DMS 273 (cell line): ENCODE data around the gene TBL1Y.
"Not testable (repeated sequence)": the region's sequence is repeated elsewhere in the genome, so short reads cannot be mapped to it uniquely, and the experiment has no call there.

Experiments
- DNase-seq: peaks from one replicate; lab custom pipeline; 2025; ENCODE audit not compliant: unreplicated experiment; lab: John Stamatoyannopoulos, UW

The TBL1Y gene

DNA sequence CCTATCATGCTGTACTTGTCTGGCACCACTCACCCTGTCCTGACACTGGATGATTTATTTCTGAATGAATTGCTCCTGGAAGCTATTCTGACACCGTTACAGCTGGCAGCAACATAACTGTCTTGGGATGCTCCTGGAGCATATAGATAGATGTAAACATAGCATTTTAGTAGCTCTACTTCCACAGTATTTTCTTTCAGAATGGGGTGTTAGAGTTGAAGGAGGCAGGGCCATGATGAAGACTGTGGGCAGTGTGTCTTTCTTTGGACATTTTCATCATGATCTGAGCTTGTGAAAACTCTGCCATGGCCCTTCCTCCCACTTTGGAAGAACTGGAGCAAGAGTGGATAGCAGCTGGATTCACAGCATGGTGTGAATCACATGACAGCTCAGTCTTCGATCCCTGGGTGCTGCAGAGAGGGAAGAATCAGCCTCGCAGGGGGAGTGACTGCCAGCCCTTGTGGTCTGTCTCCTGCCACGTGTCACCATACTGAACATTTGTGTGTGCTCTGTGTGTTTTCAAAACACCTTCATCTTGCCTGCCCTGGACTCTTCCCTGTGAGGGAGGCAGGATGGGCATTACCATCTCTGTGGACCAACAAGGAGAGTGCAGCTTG is 61.9 kb downstream of the TBL1Y start:
- no peak for DNase-seq

DNA sequence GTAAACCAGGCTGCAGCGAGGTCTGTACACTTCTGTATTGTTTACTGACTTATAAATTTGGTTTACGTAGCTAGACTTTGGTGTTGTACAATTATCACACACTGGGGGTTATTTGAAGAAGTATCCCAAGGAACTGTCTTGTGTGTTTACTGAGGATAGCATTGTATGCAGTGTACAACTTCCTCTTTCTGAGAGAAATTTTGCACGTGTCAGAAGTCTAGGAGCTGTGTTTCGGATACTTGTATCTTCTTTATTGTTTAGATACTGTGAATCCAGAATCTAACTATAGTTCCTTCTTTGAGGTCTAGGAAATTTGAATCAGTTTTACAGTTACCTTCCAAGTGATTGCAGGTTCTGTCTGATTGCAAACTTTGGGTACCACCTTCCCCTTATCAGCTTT is 64.5 kb downstream of the TBL1Y start:
- no peak for DNase-seq

DNA sequence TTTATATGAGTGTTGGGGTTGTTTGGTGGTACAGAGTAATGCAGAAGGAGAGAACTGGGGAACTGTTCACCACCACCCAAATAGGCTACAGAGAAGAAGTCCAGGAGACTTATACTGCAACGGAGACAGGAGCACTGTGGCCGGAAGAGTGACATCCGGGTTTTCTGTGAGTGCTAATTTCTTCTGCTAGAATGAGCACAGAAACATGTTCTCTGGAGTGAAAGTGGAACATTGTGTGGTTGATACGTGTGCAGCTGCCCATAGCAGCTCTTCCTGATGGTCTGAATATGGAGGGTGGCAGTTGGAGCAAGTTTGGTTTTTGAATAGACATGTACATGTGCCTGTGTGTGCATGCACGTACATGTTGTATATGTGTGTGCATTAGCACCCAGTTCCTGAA is 67.3 kb downstream of the TBL1Y start:
- no peak for DNase-seq

DNA sequence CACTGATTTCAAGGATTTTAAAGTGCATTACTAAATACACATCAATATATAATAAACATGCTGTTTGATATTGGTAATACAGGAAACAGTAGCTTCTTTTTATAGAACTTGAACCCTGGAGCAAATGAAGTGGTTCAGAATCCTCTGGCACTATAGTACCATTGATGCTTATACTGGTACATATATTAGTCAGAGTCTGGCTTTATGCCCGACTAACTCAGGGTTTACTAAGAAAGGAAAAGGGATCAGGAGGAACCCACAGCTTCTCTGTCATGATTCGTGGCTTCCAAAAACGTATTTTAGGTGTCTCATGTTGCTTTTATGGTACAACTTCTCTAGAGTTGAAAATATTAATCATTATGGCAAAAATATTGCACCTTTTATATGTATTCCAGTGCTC is 72.7 kb downstream of the TBL1Y start:
- DNase-seq = no peak

DNA sequence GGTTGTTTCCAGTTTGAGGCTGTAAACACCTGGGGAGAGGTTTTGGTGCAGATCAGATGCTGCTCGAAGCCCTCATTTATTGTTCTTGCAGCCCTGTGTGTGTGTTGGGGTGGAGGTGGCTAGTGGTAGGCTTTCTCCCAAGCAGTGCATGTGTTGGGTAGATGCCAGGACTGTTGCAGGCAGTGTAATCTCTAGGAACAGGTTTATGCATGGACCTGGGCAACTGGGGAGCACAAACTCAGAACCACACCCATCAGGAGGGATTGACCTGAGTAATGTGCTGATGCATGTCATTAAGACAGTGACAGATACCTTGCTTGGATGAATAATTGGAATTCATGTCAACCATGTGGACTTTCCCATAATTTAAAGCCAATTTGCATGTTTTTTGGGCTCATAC is 77.3 kb downstream of the TBL1Y start:
- no peak for DNase-seq

DNA sequence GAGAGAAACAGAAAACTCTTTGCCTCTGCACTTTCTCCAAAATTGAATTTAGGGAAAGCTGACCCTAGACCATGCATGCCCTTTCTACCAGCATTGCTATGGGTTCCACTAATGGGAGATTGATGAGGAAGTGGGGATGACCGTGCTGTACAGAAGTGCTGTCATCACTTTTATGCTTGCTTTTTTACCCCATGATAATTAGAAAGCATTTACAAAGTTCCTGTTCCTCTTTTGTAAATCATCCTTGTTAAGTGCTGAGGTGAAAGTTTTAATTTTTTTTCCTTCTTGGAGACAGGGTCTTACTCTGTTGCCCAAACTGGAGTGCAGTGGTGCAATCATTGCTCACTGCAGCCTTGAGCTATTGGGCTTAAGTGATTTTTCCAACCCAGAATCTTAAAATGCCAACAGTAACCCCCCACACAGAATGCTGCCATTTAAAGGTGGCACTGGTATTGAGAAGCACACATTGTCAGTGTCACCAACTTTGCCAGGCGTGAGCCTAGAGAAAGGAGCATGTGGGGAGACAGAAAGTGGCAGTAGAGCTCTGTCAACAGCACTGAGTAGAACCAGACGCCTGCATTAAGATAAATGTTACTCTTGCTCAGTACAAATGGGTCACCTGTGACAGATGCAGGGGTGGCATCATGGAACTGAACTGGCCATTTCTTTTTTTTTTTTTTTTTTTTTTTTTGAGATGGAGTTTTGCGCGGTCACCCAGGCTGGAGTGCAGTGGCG is 79.6 kb downstream of the TBL1Y start:
- no peak for DNase-seq

DNA sequence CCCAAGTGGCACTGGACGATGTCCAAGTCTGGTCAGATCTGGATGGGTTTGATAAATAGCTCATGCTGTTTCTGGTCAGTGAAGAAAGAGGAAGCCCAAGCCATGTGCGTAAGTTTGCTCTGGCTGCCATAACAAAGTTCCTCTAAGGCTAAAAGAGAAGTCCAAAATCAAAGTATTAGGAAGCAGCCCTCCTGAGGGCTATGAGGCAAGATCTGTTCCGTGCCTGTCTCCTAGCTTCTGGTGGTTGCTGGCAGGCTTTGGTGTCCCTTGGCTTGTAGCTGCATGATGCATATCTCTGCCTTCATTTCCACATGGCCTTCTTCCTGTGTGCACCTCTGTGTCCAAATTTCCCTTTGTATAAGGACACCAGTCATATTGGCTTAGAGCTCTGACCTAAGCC is 81.5 kb downstream of the TBL1Y start:
- DNase-seq = no peak

DNA sequence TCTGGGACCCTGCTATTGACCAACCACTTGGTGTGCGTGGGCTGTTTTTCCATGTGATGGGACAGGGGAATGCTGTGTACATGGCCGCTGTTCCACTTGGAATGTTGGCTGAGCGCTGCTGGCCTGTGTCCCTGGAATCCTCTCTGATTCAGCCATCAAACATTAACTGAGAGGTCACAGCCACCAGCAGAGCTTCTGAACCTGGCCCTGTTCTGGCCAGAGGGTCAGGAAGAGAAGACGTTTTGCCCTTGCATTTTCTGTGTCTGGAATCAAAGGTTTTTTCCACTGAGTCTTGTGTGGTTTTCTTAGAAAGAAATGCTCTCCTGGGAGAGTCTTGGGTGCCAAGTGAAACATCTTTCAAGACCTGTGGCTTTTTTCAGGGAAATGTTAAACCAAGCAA is 85.5 kb downstream of the TBL1Y start:
- no peak for DNase-seq

DNA sequence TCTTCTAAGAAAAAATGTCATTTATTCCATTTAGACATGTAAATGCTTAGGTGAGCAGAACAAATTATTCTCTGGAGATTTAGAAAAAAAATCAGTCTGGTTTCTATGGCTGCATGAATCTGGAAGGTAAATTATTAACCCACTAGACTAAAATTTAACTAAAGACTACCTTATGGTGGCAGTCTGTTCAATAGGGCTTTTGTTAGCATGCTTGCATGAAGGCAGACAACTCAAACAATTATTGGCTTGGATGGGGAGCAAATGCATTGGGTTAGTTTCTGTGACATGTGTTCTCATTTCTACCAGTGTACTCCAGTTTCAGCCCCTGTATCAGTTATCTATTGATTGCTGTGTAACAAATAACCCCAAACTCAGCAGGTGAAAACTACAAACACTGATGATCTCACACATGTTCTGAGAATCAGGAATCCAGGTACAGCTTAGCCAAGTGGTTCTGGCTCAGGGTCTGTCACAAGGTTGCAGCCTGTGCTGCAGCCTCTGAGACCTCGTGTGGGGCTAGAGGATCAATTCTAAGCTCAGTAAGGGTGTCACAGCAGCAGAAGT is 87.1 kb downstream of the TBL1Y start:
- no peak for DNase-seq

DNA sequence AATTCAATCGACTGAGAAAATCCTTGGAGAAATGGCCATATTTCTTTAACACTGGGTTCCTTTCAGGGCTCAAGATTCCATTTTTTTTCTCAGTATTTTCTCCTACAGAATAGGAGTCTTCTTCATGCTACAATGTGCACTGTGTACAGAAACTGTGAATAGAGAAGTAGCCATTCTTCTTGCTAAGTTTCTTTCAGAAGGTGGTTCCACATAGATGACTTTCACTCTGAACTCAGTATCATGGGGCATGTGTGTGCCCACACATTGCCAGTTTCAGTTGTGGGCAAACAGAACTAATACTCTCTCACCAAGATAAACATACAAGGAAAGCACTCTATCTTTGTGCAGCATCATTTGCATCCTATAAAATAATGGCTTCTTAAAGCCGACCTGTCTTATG is 89.4 kb downstream of the TBL1Y start:
- DNase-seq = no peak

DNA sequence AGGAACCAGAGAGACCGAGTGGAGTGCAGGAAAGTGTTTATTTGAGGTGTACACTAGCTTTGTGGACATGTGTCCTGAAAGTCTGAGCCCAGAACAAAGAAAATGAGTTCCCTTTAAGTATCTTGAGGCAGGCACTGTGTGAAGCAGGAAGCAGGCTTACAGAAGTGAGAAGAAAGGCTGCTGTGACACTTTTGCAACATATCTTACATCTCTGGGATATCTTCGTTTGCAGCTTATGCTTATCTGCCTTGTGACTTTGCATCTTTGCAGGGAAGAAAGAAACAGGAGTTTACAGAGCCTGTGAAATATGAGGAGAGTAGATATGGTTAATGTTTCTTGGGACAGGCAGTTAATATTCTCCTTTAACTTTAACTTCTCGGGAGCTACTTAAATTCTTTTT is 92.1 kb downstream of the TBL1Y start:
- no peak for DNase-seq

DNA sequence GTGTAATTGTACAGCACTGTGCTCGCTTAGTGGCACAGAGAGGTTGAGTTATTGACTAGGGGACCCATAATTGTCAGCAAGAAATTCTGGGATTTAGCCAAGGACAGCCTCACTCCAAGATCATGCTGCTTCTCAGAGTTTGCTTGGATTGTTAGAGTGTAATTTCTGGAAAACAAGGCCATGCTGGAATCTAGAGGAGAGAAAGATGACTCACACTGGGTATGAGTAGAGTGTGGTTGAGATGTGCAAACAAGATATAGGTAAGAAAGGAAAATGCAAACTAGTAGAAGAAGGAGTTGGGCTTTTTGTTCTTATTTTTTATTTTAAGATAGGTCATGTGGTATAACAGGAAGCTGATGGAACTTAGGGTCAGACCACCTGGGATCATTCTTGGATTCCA is 97.4 kb downstream of the TBL1Y start:
- no peak for DNase-seq

DNA sequence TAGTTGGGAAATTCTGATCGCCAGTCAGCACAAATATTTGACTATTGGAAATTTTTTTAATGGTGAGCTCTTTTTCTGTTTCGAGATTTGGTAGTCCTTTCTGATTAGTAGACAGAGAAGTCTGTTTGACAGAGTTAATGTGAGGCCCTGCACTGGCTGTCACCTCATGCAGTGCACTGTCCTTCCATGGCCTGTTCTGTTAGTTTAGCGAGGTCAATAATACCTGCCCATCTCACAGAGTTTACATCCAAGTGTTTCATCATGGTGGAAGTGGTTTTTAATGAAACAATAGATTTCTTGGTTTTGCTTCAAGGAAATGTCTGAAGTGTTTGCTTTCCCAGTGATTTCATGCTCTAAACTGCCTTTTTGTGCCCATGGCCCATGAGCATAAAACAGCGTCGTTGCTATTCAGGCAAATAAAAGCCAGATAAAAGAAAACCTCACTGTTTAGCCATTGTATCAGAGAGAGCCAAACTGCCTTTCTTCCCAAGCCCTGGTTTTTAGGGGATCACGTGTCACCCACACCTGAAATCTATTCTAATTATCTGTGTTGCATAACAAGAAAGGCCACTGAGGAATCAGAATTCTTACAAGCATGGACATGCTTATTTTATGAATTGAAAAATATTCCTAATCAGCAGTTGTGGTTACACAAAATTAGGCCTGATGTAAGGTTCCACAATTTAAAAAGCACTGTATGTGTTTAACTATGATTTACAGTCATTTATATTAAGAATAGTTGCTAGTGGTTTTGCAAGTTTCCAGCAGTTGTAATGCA is 98.3 kb downstream of the TBL1Y start:
- no peak for DNase-seq

DNA sequence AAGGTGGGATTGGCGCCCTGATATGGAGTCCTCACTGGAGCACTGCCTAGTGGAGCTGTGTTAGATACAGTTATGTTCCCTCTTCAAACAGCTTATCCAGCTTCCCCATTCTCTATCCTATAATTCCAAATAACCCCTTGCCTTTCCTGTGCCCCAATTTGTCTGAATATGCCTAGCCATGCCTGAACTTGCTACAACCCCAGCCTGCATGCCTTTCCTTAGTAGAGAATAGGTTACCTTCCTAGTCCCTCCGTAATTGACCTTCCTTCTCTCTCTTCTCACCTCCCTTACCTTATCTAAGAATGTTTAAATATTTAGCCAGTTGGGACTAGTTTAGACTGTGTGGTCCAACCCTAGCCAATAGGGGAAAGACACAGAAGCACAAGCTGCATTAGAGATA is 102.6 kb downstream of the TBL1Y start:
- DNase-seq = no peak

DNA sequence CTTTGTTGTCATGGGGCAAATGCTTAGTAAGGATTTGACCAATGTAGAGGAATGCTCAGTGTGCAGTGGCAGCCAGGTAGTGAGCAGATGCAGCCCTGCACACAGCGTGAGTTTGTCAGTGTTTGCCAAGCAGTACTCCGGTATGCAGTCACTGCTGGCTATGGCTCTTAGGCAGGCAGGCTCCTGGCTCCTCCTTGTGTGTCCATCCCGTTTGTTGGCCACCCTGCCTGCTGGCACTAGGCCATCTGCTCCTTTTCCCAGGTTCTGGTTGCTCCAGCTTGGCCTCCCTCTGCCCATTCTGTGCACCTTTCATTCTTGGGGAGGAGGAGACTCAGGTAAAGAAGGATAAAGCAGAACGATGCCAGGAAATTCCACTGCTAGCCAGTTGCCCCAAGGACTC is 106.0 kb downstream of the TBL1Y start:
- no peak for DNase-seq

DNA sequence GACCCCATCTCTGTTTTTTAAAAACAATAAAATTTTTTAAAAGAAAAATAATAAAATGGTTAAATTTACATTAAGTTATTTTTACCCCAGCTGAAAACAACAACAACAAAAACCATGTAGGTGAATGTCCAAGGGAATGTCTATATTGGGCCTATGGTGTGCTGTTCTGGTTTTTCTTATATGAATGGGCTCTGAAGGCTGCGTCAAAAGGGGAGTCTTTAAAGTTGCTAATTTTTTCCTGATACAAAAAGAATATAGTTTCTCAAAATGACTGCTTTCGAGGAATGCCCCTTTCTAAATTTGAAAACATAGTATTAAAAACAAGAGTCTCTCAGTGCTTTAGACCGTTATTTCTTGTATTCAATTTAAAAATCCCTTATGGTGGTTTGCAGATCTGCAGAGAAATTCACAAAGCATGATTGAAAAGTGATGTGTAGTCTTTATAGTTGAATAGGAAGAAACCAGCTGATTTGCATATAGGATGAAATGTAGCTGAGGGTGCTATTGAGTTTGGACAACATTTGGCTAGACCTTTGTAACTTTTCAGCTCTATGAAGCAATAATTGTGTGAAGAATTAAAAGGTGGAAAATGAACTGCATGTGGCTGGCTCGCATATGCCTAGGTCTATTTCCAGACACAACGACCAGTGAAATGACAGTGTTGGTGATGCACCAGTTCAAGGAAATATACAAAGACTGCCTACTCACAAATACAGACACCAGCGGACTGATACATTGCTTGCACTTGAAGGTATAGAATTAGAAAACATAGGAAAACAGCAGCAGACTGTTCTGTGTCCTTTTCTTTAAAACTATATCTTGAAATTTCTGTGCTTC is 107.0 kb downstream of the TBL1Y start:
- DNase-seq = no peak

DNA sequence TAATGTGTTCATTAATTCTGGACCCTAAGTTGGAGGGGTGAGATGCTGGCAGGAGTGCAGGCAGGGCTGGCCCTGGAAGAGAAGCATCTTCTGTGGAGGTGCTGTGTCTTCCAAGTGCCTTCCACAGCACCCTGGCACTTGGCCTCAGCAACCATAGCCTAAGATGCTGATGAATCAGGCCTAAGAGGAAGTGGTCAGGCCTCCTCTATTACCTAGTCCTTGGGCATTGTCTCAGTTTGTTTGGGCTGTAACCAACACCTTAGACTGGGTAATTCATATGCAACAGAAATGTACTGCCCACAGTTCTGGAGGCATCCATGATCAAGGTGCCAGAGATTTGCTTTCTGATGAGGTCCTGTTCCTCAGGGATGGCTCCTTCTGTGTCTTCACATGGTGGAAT is 128.5 kb downstream of the TBL1Y start:
- DNase-seq = no peak

DNA sequence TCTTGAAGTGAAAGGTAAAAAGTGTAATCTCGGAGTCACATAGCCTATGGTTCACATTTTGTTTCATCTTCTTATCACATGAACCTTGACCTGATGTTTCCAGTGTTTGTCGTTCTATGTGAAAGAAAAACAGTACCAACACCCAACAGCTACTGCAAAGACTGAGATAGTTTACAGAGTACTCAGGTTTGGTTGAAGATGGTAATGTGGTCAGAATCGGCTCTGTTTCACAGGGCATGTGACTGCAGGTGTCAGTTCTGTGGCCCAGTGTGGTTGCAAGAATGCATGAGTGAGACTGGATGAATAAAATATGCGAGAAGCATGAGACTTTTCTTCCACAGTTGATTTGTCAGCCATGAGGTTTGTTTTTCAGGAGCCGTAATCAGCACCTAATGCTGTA is 130.2 kb downstream of the TBL1Y start:
- DNase-seq = no peak

DNA sequence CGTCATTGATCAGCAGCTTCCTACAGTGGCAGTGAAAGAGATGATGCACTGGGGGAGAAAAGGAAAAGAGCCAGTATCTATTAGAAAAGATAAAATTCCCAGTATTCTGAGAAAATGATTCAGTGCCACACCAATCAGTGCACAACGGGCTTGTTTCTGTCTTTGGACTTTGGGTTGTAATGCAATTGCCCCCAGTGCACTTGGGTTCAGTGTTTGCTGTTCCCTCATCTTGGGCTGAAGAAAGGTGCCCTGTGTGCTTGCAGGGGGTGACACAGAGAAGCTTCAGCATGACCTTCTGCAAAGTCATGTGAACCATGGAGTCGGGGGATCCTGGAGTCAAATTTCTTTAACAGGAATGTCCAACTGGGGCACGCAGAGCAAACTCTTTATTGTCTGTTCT is 131.5 kb downstream of the TBL1Y start:
- DNase-seq = no peak

DNA sequence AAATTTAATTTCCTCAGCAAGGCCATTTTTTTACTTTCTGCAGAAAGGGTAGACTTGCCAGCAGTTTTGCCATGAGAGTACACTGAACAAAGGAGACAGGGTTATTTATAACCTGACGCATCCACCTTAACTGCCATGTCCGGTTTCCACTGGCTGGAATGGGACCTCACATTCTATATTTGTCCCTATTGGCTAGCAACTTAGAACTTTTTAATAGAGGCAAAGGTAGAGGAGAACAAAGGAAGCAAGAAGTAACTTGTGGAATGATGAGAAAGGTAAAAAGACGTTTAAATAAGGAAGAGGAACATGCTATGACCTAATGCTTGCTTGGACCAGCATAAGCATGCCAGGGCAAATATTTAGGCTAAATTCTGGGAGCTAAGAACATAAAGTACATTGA is 142.0 kb downstream of the TBL1Y start:
- not testable (repeated sequence) for DNase-seq

DNA sequence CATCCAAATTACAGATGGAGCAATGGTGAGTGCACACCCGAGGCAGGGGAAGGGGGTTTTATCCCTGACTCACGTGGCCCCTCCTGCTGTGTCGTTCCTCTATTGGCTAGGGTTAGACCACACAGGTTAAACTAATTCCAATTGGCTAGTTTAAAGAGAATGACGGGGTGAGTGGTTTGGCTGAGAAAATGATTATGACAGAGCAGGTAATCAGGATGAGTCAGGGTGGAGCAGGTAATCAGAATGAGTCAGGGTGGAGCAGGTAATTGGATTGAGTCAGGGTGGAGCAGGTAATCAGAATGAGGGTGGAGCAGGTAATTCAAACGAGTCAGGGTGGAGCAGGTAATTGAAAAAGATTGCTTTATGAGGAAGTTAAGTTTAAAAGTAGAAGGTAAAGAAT is 146.4 kb downstream of the TBL1Y start:
- DNase-seq = no peak
